Measurements from ENCODE around the gene NRK. TPM values are rescaled to one million over a fixed set of nuclear protein-coding genes. Genes with fewer than 3 reads are reported as not detected.
"Not testable (repeated sequence)": the region's sequence is repeated elsewhere in the genome, so short reads cannot be mapped to it uniquely, and the experiment has no call there.

Gene NRK
- total RNA-seq, 1 experiment from 2014 or later: 0.05 TPM

GRCh38 chrX:105845631-105846030 lies 23.3 kb downstream of the NRK start:
- ChIA-PET RAD21 (ENCODE audit: low non-redundant PET in 1 of 2, low total read pairs in 2 of 2, uncharacterized antibody in 2 of 2, unreplicated experiment in 2 of 2) (no interaction called here), CTCF (no interaction called here), POLR2A (no interaction called here)
- BruUV-seq (replicated peaks): no TSS peak
- no peak overlapping the region for H3K4me3 ChIP-seq (replicated peaks in 1 of 2; ENCODE audit: low read depth in 1 of 2, low read length in 2 of 2)
- ATAC-seq (no peak), DNase-seq (ENCODE audit: low read depth, low spot score) (no peak)
- no peak overlapping the region for H3K27ac ChIP-seq (ENCODE audit: low read depth, low read length)
- no peak overlapping the region for H2AFZ ChIP-seq (ENCODE audit: low read depth, low read length, poor library complexity, severe bottlenecking)
- intact Hi-C loops (cut with micrococcal nuclease): no loop called here
- TF ChIP-seq EZH2 (IDR thresholded peaks at IDR 0.05) (no peak), MAX (IDR thresholded peaks at IDR 0.05) (no peak), ZFX (IDR thresholded peaks at IDR 0.05) (no peak), SIN3A (IDR thresholded peaks at IDR 0.05; ENCODE audit: low read depth) (no peak), POLR2A (IDR thresholded peaks at IDR 0.05; ENCODE audit: borderline replicate concordance, extremely low read depth, insufficient read depth, insufficient read length) (no peak), ZBTB33 (IDR thresholded peaks at IDR 0.05; ENCODE audit: extremely low read depth, insufficient replicate concordance, low read length) (no peak), CEBPB (IDR thresholded peaks at IDR 0.05; ENCODE audit: low read depth) (no peak), POLR2AphosphoS5 (IDR thresholded peaks at IDR 0.05; ENCODE audit: low read depth, low read length) (no peak)
- H3K4me1 ChIP-seq (ENCODE audit: control insufficient read depth in 1 of 2, insufficient read depth in 2 of 2, low read length in 2 of 2): no peaks in the 10 kb centered on the region
- no peaks in the 10 kb centered on the region for H3K9me3 ChIP-seq (ENCODE audit: control insufficient read depth in 1 of 2, insufficient read depth in 1 of 2, low read depth in 1 of 2, low read length in 2 of 2)
- H3K79me2 ChIP-seq (ENCODE audit: insufficient read depth, low read length): no peaks in the 10 kb centered on the region
- H3K9ac ChIP-seq (ENCODE audit: low read length): no peak overlapping the region
- no peak overlapping the region for H3K4me2 ChIP-seq (ENCODE audit: low read length)
- H3K27me3 ChIP-seq (ENCODE audit: insufficient read depth, low read length): no peaks in the 10 kb centered on the region
- no peaks in the 10 kb centered on the region for H3K36me3 ChIP-seq (ENCODE audit: control insufficient read depth in 1 of 2, insufficient read depth in 2 of 2, low read length in 2 of 2)
- no peaks in the 10 kb centered on the region for H3K9me2 ChIP-seq (ENCODE audit: insufficient read depth)
- no peaks in the 10 kb centered on the region for H4K20me1 ChIP-seq (ENCODE audit: insufficient read depth)

- H3K4me1 ChIP-seq (ENCODE audit: control insufficient read depth in 1 of 2, insufficient read depth in 2 of 2, low read length in 2 of 2); H2AFZ ChIP-seq (ENCODE audit: low read depth, low read length, poor library complexity, severe bottlenecking); H3K9me2 ChIP-seq (ENCODE audit: insufficient read depth); CTCF ChIA-PET; H3K4me3 ChIP-seq (replicated peaks in 1 of 2; ENCODE audit: low read depth in 1 of 2, low read length in 2 of 2); BruUV-seq (replicated peaks); H3K27me3 ChIP-seq (ENCODE audit: insufficient read depth, low read length); intact Hi-C loops (cut with micrococcal nuclease); H3K9me3 ChIP-seq (ENCODE audit: control insufficient read depth in 1 of 2, insufficient read depth in 1 of 2, low read depth in 1 of 2, low read length in 2 of 2); POLR2A ChIA-PET; DNase-seq (ENCODE audit: low read depth, low spot score); H3K27ac ChIP-seq (ENCODE audit: low read depth, low read length); H3K4me2 ChIP-seq (ENCODE audit: low read length); H3K9ac ChIP-seq (ENCODE audit: low read length); ATAC-seq; RAD21 ChIA-PET (ENCODE audit: low non-redundant PET in 1 of 2, low total read pairs in 2 of 2, uncharacterized antibody in 2 of 2, unreplicated experiment in 2 of 2); H3K79me2 ChIP-seq (ENCODE audit: insufficient read depth, low read length); H4K20me1 ChIP-seq (ENCODE audit: insufficient read depth); H3K36me3 ChIP-seq (ENCODE audit: control insufficient read depth in 1 of 2, insufficient read depth in 2 of 2, low read length in 2 of 2): not testable (repeated sequence)
These were observed 27.8 kb downstream of the NRK start for GRCh38 chrX:105850100-105850499.
